Activated CD8-positive, alpha-beta memory T cell treated with anti-CD3 and anti-CD28 coated beads, Interleukin-2, amount 10 ng/mL, durations not matched to agents 7 days and 5 days (primary cell): ENCODE data around the gene DNAH6. TPM values are rescaled to one million over a fixed set of nuclear protein-coding genes. Genes with fewer than 3 reads are reported as not detected.

Experiments used
- ATAC-seq: fragments of 150-1000 bp; cut with Tn5 transposase; one replicate; pipeline ENCODE4 v1.10.0; 2021; ENCODE audit warnings: moderate library complexity
- CTCF ChIA-PET: fragments of 350-600 bp; sonication (Branson Sonifier 250); formaldehyde crosslinking; loops from one replicate; lab custom pipeline; 2021; ENCODE audit warnings: antibody characterized with exemption; lab: Charles Lee
- DNase-seq: peaks from one replicate; pipeline ENCODE4 v3.0.0-alpha.2; 2020
- H3K27ac Mint-ChIP-seq: one replicate; pipeline ENCODE4 v1.8.0; 2021; ENCODE audit warnings: mild to moderate bottlenecking, mixed read lengths
- H3K27me3 Mint-ChIP-seq: one replicate; pipeline ENCODE4 v1.8.0; 2021; ENCODE audit warnings: mixed read lengths
- H3K36me3 Mint-ChIP-seq: one replicate; pipeline ENCODE4 v1.8.0; 2021; ENCODE audit warnings: mild to moderate bottlenecking, mixed read lengths
- H3K4me1 Mint-ChIP-seq: one replicate; pipeline ENCODE4 v1.8.0; 2021; ENCODE audit warnings: mixed read lengths
- H3K4me3 Mint-ChIP-seq: one replicate; pipeline ENCODE4 v1.8.0; 2021; ENCODE audit warnings: mild to moderate bottlenecking, moderate library complexity, mixed read lengths
- H3K9me3 Mint-ChIP-seq: one replicate; pipeline ENCODE4 v1.8.0; 2022; ENCODE audit warnings: low read depth, mixed read lengths
- total RNA-seq, 2 experiments: library from RNA; stranded (reverse); gene quantifications; one replicate each; pipeline ENCODE4 v1.2.3, GENCODE V29; 2021

DNAH6 gene
- total RNA-seq, 2 experiments from 2014 or later, result 0.63 to 0.85 TPM

GRCh38 chr2:84613082-84613481 is 96.8 kb downstream of the DNAH6 start:
- Mint-ChIP-seq H3K27me3 (no peaks in the 10 kb centered on the region), H3K9me3 (peaks cover 2% of the 10 kb centered on the region), H3K4me3 (no peak overlapping the region), H3K27ac (no peak overlapping the region), H3K36me3 (peaks cover 1% of the 10 kb centered on the region), H3K4me1 (peaks cover 4% of the 10 kb centered on the region)
- CTCF ChIA-PET, result no interaction called here
- ATAC-seq (no peak), DNase-seq (no peak)

GRCh38 chr2:84619794-84620371 is 103.6 kb downstream of the DNAH6 start:
- no peak for ATAC-seq
- Mint-ChIP-seq H3K4me3 (no peak overlapping the region), H3K27ac (no peak overlapping the region), H3K27me3 (no peaks in the 10 kb centered on the region), H3K9me3 (no peaks in the 10 kb centered on the region), H3K36me3 (no peaks in the 10 kb centered on the region), H3K4me1 (peaks cover 5% of the 10 kb centered on the region)
- CTCF ChIA-PET, result no interaction called here
- DNase-seq, result no peak

GRCh38 chr2:84628486-84628885 is 112.2 kb downstream of the DNAH6 start:
- Mint-ChIP-seq H3K36me3 (no peaks in the 10 kb centered on the region), H3K9me3 (no peaks in the 10 kb centered on the region)

GRCh38 chr2:84629550-84629949 is 113.3 kb downstream of the DNAH6 start:
- Mint-ChIP-seq H3K27ac (no peak overlapping the region), H3K4me3 (no peak overlapping the region), H3K27me3 (no peaks in the 10 kb centered on the region), H3K9me3 (no peaks in the 10 kb centered on the region), H3K36me3 (no peaks in the 10 kb centered on the region), H3K4me1 (peaks cover 20% of the 10 kb centered on the region)
- no peak for DNase-seq
- ATAC-seq, result no peak
- CTCF ChIA-PET, result interaction anchor here (1.2 to 2.0 kb wide), 2 partner anchors 132 to 253 kb away, joined by 3 to 6 read pairs; no protein-coding TSS in a partner anchor

More at GRCh38 chr2:84628486-84628885, 112.2 kb downstream of the DNAH6 start:
- no peaks in the 10 kb centered on the region for H3K27me3 Mint-ChIP-seq
- H3K4me3 Mint-ChIP-seq, result no peak overlapping the region
- DNase-seq, result no peak
- ATAC-seq, result no peak
- CTCF ChIA-PET, result interaction anchor here (1.0 to 2.0 kb wide), 2 partner anchors 131 to 297 kb away, joined by 3 to 6 read pairs; no protein-coding TSS in a partner anchor
- no peak overlapping the region for H3K27ac Mint-ChIP-seq
- peaks cover 20% of the 10 kb centered on the region for H3K4me1 Mint-ChIP-seq

GRCh38 chr2:84631047-84631446 is 114.7 kb downstream of the DNAH6 start:
- Mint-ChIP-seq H3K4me1 (peaks cover 20% of the 10 kb centered on the region), H3K27me3 (no peaks in the 10 kb centered on the region), H3K9me3 (no peaks in the 10 kb centered on the region), H3K36me3 (no peaks in the 10 kb centered on the region), H3K4me3 (no peak overlapping the region), H3K27ac (no peak overlapping the region)
- no peak for DNase-seq
- ATAC-seq, result peak; percentile 36
- CTCF ChIA-PET, result interaction anchor here (1.2 kb wide), 1 partner anchor 139 kb away, joined by 3 read pairs; no protein-coding TSS in a partner anchor

GRCh38 chr2:84631985-84632384 is 115.7 kb downstream of the DNAH6 start:
- Mint-ChIP-seq H3K27me3 (no peaks in the 10 kb centered on the region), H3K4me3 (no peak overlapping the region), H3K9me3 (no peaks in the 10 kb centered on the region), H3K27ac (no peak overlapping the region), H3K4me1 (peaks cover 20% of the 10 kb centered on the region), H3K36me3 (no peaks in the 10 kb centered on the region)
- CTCF ChIA-PET, result interaction anchor here (1.2 kb wide), 1 partner anchor 140 kb away, joined by 3 read pairs; no protein-coding TSS in a partner anchor
- DNase-seq (no peak), ATAC-seq (peak; percentile 20)

- CTCF ChIA-PET, result no interaction called here
- H3K27ac Mint-ChIP-seq, result no peak overlapping the region
- DNase-seq, result no peak
- no peak overlapping the region for H3K4me3 Mint-ChIP-seq
- ATAC-seq, result no peak
- H3K4me1 Mint-ChIP-seq, result peaks cover 14% of the 10 kb centered on the region
- no peaks in the 10 kb centered on the region for H3K36me3 Mint-ChIP-seq
- no peaks in the 10 kb centered on the region for H3K9me3 Mint-ChIP-seq
- H3K27me3 Mint-ChIP-seq, result no peaks in the 10 kb centered on the region
Measured at GRCh38 chr2:84636080-84636971, 120.0 kb downstream of the DNAH6 start.

- no peaks in the 10 kb centered on the region for H3K27me3 Mint-ChIP-seq
- H3K27ac Mint-ChIP-seq, result no peak overlapping the region
- DNase-seq (no peak), ATAC-seq (no peak)
- no peaks in the 10 kb centered on the region for H3K9me3 Mint-ChIP-seq
- CTCF ChIA-PET, result no interaction called here
- H3K36me3 Mint-ChIP-seq, result no peaks in the 10 kb centered on the region
- no peaks in the 10 kb centered on the region for H3K4me1 Mint-ChIP-seq
- H3K4me3 Mint-ChIP-seq, result no peak overlapping the region
Measured at GRCh38 chr2:84639751-84640150, 123.5 kb downstream of the DNAH6 start.

GRCh38 chr2:84640411-84640810 is 124.1 kb downstream of the DNAH6 start:
- Mint-ChIP-seq H3K4me1 (no peaks in the 10 kb centered on the region), H3K27me3 (no peaks in the 10 kb centered on the region), H3K4me3 (no peak overlapping the region), H3K9me3 (no peaks in the 10 kb centered on the region), H3K36me3 (no peaks in the 10 kb centered on the region), H3K27ac (no peak overlapping the region)
- DNase-seq, result no peak
- CTCF ChIA-PET, result interaction anchor here (1.6 kb wide), 1 partner anchor 17 kb away, joined by 3 read pairs; no protein-coding TSS in a partner anchor
- ATAC-seq, result no peak

GRCh38 chr2:84641021-84641420 is 124.7 kb downstream of the DNAH6 start:
- no peak overlapping the region for H3K27ac Mint-ChIP-seq
- CTCF ChIA-PET, result interaction anchor here (1.6 kb wide), 1 partner anchor 17 kb away, joined by 3 read pairs; no protein-coding TSS in a partner anchor
- no peaks in the 10 kb centered on the region for H3K27me3 Mint-ChIP-seq
- no peak overlapping the region for H3K4me3 Mint-ChIP-seq
- ATAC-seq, result no peak
- no peak for DNase-seq
- peaks cover 3% of the 10 kb centered on the region for H3K36me3 Mint-ChIP-seq
- H3K4me1 Mint-ChIP-seq, result no peaks in the 10 kb centered on the region
- H3K9me3 Mint-ChIP-seq, result no peaks in the 10 kb centered on the region

- no peak overlapping the region for H3K4me3 Mint-ChIP-seq
- CTCF ChIA-PET, result no interaction called here
- no peaks in the 10 kb centered on the region for H3K27me3 Mint-ChIP-seq
- DNase-seq (no peak), ATAC-seq (no peak)
- H3K36me3 Mint-ChIP-seq, result peaks cover 3% of the 10 kb centered on the region
- no peak overlapping the region for H3K27ac Mint-ChIP-seq
- H3K4me1 Mint-ChIP-seq, result no peaks in the 10 kb centered on the region
- no peaks in the 10 kb centered on the region for H3K9me3 Mint-ChIP-seq
Measured at GRCh38 chr2:84643991-84644390, 127.7 kb downstream of the DNAH6 start.

GRCh38 chr2:84646514-84646913 is 130.2 kb downstream of the DNAH6 start:
- no peak for ATAC-seq
- Mint-ChIP-seq H3K27me3 (no peaks in the 10 kb centered on the region), H3K36me3 (peaks cover 3% of the 10 kb centered on the region), H3K4me1 (peaks cover 20% of the 10 kb centered on the region), H3K9me3 (no peaks in the 10 kb centered on the region), H3K27ac (no peak overlapping the region), H3K4me3 (no peak overlapping the region)
- no peak for DNase-seq
- CTCF ChIA-PET, result interaction anchor here (1.2 kb wide), 1 partner anchor 12 kb away, joined by 3 read pairs; no protein-coding TSS in a partner anchor

- peaks cover 23% of the 10 kb centered on the region for H3K4me1 Mint-ChIP-seq
- ATAC-seq (no peak), DNase-seq (no peak)
- H3K27me3 Mint-ChIP-seq, result no peaks in the 10 kb centered on the region
- no peak overlapping the region for H3K27ac Mint-ChIP-seq
- CTCF ChIA-PET, result interaction anchor here (1.2 kb wide), 1 partner anchor 12 kb away, joined by 3 read pairs; no protein-coding TSS in a partner anchor
- peaks cover 3% of the 10 kb centered on the region for H3K36me3 Mint-ChIP-seq
- H3K4me3 Mint-ChIP-seq, result no peak overlapping the region
- no peaks in the 10 kb centered on the region for H3K9me3 Mint-ChIP-seq
Measured at GRCh38 chr2:84647267-84647666, 131.0 kb downstream of the DNAH6 start.
